Measurements from ENCODE around the gene BTLA.
"Not testable (repeated sequence)": the region's sequence is repeated elsewhere in the genome, so short reads cannot be mapped to it uniquely, and the experiment has no call there.

The BTLA gene, protein sequence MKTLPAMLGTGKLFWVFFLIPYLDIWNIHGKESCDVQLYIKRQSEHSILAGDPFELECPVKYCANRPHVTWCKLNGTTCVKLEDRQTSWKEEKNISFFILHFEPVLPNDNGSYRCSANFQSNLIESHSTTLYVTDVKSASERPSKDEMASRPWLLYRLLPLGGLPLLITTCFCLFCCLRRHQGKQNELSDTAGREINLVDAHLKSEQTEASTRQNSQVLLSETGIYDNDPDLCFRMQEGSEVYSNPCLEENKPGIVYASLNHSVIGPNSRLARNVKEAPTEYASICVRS

DNA sequence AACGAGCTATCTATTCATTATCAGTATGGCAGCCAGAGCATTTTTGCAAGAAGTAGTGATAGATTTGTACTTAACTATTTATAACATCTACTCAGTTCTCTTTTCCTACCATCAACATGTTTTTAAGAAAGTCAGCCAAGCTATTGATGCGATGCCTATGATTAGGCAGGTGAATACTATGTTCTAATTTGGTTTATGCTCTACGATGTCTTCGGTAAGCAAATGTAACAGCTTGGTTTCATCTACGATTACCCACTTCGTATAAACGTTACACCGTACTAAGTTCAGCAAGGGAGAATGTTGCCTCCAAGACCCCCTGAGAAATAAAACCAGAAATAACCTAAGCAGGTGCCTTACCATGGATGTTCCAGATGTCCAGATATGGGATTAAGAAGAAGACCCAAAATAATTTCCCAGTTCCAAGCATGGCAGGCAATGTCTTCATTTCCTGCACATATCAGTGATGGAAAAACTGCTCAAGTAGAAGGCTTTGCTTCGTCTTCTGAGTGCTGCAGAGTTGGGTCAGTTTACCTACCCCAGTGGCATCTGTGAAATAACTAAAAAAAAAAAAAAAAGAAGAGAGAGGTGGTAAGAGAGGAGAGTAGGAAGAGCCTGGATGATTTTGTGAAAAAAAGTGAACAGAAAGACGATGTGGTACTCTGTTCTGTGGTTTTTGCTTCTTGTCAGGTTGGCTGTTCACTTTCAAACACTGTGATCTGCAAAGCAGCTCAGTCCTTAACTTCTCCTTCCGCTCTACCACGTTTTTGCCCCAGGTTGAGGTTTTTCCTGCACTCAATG lies at the start of gene BTLA:
TSS of gene BTLA (minus strand) at position 559 of the 798 bp plus-strand sequence. CDS start at position 445, 114 bp downstream.
- DNase-seq = no peak

DNA sequence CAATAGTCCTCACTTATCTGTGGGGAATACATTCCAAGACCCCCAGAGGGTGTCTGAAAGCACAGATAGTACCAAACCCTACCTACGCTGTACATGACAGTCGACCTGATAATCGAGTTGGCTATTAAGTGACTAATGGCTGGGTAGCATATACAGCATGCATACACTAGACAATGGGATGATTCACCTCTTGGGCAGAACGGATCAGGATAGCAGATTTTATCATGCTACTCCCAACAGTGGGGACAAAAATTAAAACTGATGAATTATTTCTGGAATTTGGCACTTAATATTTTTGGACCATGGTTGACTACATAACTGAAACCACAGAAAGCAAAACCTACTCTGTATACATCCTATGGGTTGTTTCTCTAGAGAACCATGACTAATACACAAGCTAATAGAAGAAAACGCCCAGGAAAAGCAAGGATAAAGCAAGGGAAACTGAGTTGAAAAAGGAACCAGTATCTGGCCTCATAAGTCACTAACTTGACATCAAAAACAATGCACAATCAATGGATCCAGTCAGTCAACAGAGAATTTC lies 47.0 kb upstream of the BTLA start:
- no peak for DNase-seq

DNA sequence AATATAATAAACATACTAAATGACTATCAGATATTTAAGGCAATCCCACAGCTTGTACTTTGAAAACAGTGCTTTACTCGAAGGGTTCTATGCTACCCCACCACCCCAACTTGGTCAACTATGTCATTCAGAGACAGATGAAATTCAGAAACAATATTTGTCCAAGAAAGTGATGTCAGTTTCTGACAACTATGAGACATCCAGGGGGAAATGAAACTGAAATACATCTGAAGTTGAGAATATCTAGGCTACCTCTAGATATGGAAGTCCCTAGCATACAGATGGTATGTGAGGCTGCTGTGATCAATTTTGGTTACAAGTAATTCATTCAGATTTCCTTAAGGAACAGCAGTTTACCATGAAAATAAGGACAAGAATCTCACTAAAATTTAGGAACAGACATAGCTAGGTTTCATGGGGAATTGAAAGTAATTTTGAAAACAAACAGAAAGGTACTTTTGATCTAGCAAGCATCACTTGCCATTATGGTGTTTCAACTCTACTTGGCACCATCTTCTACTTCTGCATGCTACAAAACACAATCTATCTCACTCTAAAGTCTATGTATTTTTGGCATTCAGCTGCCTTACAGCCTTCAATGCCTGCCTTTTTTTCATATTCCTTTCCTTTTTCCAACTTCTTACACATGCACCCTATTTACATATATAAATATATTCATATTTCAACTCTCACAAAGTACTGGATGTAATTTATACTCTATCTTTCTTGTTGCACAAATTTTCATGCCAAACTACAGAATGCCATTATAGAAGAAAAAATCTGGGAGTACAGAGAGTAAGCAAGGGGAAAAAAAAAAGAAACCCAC lies 40.8 kb upstream of the BTLA start:
- DNase-seq = no peak

DNA sequence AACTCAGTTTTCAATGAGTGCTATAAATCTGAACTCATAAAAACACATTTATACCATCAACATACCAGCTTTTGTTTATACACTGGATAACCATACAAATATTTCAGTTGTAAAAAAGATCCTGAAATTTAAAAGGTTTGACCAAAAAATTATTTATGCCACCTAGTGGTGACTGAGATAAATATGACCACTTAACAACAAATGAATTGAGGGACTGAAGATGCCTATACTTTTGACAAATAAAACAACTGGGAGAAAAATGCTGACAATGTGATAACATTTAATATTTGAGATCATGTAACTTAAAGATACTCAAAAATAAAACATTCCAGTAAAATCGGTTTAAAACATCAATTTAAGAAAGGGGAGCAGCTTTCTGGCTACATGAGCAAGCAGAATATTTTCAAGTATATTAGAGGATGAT lies 32.1 kb upstream of the BTLA start:
- DNase-seq = peak; percentile 53 to 72

DNA sequence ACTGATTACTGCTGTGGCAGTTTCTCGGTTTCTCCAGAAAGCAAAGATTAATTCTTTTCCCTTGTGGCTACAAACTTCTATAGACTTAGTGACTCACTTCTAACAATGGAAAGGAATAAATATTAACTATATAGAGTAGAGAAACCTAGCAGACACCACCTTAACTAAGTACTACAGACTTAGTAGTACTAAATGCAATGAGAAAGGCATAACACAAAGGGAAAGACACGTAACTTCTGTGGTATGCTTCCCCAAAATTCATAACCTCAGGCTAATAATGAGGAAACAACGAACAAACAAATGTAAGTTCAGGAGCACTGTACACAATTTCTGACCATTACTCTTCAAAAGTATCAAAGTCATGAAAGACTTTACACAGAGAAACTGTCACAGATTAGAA lies 31.3 kb upstream of the BTLA start:
- DNase-seq = no peak

DNA sequence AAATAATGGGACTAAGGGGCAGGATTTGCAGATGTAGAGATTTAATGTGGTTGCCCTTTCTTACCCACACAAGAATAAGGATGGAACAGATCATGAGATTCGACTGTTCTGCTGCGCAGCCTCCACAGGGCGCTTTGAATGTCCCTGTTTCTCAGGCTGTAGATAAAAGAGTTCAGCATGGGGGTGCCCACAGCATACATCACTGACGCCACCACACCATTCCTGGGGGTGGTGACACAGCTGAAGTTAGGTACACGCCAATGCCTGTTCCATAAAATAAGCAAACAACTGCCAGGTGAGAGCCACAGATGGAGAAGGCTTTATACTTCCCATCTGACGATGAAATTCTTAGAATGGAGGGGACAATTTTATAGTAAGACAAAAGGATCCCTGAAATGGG lies 24.9 kb upstream of the BTLA start:
- DNase-seq = not testable (repeated sequence)

DNA sequence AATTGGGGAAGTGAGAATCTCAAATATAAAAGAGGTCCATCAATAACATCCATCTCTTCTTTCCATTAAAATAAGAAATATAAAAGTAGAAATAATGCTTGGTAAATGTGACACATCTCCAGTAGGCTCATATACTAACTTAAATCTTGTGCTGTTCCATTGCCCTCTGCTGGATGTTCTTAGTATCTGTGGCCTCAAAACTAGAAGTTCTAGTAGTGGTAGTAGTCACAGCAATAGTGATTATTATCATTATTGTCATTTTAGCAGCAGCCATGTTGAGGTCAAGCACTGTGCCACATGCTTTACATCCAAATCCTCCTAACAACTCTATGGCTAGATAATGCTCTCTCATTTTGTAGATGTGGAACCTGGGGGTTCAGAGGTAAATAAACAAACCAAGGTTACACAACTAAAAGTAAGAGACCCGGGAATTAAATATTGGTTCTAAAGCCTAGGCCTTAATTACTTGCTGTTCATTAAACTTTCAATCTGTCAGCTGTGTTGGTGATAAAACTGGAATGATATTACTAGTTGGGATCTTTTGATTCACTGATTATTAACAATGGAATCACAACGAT lies 20.2 kb upstream of the BTLA start:
- DNase-seq = peak; percentile 94 to 95

DNA sequence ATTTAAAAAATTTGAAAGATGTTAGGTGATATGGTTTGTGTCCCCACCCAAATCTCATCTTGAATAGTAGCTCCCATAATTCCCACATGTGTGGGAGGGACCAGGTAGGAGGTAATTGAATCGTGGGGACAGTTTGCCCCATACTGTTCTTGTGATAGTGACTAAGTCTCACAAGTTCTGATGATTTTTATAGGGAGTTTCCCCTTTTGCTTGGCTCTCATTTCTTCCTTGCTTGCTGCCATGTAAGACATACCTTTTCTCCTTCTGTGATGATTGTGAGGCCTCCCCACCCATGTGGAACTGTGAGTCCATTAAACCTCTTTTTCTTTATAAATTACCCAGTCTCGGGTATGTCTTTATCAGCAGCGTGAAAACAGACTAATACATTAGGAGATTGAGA lies 19.7 kb upstream of the BTLA start:
- peak in 1 of 2 experiments; percentile 13 for DNase-seq

DNA sequence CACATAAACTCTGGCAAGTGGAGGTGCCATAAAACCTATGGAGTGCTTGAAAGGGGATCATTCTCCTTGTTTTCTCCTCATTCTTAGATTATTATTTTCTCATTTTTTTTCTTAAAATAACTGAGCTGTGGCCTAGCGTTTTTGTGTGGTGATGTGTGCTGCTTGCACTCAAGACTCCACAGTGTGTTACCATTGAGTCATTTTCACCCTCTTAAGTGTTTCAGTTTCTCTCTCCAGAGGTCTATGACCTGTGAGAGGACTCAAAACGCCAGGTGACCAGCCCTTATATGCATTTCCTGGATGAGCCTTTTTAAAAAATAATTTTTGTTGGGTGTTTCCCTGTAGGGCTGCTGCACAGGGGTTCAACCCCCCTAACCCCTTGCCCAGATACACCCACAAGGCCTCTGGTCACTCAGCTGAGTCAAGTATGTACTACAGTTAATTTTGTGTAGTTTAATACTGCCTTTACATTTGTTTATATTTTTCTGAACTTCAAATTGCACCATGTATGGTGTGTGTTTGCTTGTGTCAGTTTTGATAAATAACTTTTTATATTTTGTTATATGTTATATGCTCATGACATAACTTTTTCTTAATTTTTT lies 15.4 kb upstream of the BTLA start:
- DNase-seq = no peak

DNA sequence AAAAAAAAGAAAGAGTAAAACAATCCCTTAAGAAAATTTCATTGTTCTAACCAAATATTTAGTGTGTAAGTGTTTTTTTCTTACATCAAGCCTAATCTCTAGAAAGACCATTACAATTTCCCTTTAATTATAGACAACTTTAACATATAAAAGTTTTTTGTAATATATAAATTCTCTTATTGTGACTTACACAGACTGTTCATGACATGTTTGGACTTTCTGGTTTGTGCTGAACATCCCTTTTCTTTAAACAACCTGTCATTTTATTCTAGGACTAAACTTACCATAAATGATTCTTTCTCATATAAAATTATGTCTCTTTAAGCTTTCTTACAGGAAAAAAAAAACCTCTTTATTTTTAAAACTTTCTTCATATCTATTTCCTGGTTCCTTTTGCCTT lies 13.0 kb upstream of the BTLA start:
- DNase-seq = no peak

DNA sequence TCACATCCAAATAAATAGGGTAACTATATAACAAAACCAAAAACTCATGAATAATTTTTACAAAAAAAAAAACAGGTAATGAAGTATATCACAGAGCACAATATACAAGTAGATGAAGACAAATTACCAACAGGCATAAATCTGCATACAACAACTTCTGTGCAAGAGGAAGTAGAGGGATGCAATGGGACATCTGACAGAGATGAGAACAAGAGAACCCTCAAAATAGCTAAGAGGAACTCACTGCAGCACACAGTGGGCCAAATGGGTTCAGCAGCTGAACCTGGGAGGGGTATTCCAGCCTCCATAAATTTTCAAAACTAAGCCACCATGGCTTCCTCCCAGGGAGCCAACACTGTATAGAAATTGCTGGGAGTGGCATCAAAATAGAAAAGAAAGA lies 9.6 kb upstream of the BTLA start:
- no peak for DNase-seq

DNA sequence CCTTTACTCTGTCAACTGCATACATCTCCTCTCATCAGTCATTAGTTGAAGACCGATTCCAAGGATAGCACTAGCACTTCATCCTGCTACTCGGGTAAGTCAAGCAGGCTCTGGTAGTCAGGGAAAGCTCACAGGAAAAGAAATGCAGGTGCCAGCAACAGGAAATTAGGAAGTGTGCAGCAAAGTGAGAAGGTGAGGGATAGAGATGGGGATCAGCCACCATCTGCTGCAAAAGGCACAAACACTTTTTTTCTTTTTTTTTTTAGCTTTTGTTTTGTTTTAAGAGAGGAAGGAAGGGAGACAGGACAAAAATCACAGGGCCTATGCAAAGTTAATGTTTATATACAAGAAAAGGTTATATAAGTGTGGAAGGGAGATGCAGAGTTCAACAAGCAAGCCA lies 9.0 kb upstream of the BTLA start:
- no peak for DNase-seq

DNA sequence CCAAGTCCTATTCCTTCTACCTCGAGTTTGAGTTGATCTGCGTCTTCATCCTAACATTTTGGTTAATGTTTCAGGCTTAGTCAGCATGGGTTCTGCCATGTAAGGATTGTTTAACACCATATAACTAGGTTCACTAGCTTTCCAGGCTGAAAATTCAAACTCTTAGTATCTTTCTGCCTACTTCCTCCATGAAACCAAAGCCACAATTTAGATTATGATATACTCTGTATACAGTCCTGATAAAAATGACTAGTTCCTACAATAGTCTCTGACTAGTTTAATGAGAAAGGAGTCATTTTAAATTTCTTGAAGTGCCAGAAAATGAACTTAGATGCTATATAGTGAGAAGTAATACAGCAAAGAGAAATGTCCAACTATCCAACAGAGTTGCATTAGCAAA lies 6.6 kb upstream of the BTLA start:
- DNase-seq = no peak

DNA sequence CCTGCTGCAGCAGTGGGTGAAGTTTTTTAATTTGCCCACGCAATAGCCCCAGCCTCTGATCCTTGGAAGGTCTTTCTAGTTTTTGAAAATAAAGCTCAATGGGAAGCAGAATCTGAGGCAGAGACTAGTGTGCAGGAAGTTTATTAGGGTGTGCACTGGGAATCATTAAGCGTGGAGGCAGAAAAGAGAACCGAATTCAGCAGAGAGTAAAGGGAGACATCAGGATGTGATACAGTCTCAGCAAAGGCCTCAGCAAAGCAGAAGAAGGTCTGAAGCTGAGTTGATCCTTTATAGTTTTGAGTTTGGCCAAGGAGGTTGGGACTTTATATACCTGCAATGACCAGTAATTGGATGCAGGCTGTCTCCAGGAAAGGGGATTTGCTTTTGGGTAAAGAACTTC lies 4.9 kb upstream of the BTLA start:
- DNase-seq = no peak

DNA sequence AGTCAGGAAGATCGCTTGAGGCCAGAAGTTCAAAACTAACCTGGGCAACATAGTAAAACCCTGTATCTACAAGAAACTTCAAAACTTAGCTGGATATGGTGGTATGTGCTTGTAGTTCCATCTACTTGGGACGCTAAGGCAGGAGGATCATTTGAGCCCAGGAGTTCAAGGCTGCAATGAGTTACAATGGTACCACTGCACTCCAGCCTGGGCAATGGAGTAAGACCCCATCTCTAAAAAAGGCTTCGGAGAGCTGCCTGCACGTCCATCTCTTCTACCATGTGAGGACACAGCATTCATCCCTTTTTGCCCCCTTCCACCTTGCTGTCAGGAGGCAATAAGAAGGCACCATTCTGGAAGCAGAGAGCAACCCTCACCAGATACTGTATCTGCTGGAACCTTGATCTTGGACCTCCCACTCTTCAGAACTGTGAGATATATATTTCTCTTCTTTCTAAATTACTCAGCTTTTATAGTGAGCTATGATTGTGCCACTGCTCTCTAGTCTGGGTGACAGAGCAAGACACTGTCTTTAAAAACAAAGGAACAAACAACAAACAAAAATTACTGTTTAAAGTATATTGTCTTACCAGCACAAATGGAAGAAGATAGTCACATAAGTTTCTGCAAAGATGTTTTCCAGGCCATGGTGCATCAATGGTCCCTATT lies 4.2 kb upstream of the BTLA start:
- no peak for DNase-seq

DNA sequence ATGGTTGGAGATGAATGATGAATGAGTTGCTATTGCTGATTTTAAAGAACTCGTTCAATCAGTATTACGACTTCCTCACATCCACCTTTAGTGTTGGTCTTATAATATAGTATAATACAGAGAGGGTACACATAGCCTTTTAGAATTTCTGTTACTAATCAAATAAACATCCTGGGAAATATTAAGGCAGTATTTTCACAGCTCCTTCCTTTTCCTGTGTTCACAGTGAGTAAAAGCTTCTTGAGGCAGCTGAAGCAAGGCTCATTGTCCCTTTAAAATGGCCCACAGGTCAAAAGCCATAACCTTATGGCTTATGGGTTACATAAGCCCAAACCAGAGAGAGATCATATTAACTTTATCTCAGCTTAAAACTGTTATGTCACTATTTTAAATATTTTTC lies 1.3 kb upstream of the BTLA start:
- DNase-seq = no peak

DNA sequence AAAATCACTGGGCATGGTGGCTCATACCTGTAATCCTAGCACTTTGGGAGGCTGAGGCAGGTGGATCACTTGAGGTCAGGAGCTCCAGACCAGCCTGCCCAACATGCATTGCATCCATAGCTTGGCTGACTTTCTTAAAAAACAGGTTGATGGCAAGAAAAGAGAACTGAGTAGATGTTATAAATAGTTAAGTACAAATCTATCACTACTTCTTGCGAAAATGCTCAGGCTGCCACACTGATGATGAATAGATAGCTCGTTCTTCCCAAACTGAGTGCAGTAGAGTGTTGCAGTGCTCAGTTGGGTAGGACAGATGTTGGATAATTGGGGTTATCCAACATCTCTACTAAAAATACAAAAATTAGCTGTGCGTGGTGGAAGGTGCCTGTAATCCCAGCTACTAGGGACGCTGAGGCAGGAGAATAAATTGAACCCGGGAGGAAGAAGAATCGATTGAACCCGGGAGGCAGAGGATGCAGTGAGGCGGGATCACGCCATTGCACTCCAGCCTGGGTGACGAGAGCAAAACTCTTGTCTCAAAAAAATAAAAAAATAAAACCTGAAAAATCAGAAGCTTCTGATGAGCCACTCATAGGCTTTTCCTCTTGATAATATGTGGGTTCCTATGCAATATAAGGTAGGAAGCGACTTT lies 1.2 kb downstream of the BTLA start:
- DNase-seq = no peak

DNA sequence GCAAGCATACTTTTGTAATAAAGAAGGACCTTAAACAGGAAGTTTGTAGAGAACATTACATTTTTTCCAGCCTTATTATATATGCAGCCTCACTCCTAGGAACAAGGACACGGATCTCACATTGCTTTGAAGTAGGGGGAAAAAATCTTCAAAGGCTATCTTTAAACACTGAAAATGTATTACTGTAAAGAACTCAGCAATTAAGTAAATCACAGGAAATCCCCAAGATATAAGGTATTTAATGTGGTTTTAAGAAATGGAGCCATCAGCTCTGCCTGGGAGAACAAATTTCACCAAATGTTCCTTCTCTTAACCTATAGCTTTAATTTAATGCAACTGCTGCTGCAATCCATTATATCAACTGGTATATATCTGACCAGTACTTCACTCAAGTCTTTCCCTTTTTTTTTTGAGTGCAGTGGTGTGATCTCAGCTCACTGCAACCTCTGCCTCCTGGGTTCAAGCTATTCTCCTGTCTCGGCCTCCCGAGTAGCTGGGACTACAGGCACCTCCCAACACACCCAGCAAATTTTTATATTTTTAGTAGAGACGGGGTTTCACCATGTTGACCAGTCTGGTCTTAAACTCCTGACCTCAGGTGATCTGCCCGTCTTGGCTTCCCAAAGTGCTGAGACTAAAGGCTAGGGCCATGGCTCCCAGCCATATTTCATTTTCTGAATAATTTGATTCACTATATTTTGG lies 2.8 kb downstream of the BTLA start:
- DNase-seq = no peak

DNA sequence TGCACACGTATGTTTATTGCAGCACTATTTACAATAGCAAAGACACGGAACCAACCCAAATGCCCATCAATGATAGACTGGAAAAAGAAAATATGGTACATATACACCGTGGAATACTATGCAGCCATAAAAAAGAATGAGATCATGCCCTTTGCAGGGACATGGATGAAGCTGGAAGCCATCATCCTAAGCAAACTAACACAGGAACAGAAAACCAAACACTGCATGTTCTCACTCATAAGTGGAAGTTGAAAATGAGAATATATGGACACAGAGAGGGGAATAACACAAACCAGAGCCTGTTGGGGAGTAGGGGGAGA lies 4.9 kb downstream of the BTLA start:
- not testable (repeated sequence) for DNase-seq

DNA sequence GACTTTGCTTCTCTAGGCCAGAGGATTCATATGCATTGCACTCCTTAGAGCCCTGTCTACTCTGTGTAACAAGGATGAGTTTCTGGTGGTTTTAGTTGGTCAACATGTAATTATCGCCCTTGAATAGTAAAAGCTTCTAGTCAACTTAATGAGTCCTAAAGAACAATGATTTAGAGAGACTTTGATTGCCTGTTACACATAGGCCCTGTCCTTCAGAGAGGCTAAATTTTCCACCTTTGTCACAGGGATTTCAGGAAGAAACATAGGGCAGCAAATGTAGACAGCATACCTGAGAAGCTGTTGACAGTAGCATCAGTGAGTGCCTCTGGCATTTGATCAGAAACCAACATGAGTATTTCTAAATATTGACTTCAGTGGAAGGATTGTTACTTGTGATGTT lies 7.1 kb downstream of the BTLA start:
- no peak for DNase-seq

DNA sequence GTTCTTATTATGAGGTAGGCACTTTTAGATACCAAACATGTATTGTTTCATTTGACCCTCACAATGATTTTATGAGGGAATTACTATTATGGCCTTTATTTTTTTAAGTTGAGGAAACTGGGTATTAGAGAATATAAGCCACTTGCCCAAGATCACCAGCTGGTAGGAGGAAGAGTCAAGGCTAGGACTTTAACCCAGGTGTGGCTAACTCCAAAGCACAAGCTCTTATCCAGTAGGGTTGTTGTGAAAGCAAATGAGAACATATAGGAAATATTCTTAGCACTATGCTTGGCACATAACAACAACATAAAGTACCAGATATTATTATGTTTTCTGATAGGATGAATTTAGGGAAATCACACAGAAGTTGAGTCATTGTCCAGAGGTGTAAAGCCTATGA lies 7.9 kb downstream of the BTLA start:
- no peak for DNase-seq

Measured in AML-193 (cell line).